ENCODE measurements around the gene SPATC1L.
"Not testable (repeated sequence)": the region's sequence is repeated elsewhere in the genome, so short reads cannot be mapped to it uniquely, and the experiment has no call there.

Gene SPATC1L
- total RNA-seq, result 1.4 to 4.8 (median 1.7) reads per million in 4 donors

DNA sequence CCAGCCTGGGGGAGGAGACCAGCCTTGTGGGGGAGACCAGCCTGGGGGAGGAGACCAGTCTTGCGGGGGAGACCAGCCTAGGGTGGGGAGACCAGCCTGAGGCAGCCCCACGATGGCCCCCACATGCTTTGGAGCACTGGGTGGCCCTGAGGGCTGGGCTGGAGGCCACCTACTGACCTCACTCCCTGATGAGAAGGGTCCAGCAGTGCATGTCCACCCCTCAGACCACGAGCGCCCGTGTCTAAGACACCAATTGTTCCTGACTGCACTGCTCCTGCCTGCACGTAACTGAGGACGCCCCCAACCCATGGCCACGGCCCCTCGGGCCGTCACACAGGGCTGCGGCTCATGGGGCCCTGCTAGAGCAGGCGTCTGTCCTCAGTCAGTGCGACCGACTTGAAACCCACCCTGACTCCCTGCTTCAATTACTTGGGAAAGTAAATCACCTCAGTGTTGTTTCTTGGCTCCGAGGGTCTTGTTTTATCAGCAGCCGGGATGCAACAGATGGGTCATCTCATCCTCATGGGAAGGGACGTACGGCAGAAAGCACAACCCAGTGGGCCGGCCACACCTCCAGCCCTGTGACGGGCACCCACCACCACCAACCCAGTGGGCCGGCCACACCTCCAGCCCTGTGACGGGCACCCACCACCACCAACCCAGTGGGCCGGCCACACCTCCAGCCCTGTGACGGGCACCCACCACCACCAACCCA lies at the start of gene SPATC1L:
Gene SPATC1L (minus strand): TSS at position 550 of the 715 bp plus-strand sequence. CDS start 1,643 bp downstream, outside the sequence.
- DNase-seq, result peak in 2 of 5 donors; percentile 40 to 41

DNA sequence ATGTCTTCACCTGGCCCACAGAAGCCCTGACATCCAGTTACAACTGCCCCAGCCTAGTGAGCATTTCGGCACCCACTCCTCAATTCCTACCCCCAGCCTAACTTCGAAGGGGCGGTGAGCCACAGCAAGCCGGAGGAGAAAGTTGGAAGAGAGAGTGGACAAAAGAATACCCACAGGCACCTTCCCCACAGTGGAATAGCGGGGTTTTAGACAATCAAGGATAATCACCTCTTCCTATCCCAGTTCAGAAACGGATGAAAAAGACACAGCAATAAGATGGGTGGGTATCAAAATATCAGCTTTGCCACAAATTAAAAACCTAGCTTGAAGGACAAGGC lies 45.6 kb upstream of the SPATC1L start:
- no peak for DNase-seq

DNA sequence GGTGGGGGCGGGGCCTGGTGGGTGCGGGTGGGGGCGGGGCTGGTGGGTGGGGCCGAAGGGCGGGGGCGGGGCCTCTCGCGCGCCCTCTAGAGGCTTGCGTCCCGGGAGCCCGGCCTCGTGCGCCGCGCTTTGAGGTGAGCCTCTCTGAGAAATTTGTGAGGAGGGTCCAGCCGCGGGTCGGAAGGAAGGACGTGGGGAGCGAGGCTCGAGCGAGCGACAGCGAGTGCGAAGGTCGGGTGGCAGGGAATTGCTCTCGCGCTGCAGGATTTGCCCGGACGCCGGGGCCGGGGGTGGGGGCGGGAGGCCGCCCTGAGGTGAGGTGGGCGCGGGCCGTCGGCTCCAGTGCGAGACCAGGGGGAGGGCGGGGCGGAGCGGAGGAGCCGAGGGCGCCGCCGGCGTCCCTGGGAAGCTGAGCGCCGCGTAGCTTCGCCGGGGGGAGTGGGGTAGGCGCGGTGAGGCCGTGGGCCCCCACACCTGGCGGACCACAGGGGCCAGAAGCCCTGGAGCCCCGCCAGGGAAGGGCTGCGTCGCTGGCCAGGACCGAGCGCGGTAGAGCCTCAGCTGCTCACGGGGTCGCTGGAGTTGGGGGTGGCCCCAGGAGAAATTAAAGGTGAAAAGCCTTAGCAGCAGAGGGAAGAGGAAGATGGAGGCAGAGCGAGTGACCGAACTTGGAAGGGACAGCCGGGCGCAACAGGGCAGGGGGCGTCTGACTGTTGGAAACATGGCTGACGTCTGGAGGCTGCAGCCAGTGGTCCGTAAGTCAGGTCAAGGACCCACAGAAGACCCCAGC lies 45.1 kb upstream of the SPATC1L start:
- peak in 2 of 5 donors; percentile 35 to 50 for DNase-seq

DNA sequence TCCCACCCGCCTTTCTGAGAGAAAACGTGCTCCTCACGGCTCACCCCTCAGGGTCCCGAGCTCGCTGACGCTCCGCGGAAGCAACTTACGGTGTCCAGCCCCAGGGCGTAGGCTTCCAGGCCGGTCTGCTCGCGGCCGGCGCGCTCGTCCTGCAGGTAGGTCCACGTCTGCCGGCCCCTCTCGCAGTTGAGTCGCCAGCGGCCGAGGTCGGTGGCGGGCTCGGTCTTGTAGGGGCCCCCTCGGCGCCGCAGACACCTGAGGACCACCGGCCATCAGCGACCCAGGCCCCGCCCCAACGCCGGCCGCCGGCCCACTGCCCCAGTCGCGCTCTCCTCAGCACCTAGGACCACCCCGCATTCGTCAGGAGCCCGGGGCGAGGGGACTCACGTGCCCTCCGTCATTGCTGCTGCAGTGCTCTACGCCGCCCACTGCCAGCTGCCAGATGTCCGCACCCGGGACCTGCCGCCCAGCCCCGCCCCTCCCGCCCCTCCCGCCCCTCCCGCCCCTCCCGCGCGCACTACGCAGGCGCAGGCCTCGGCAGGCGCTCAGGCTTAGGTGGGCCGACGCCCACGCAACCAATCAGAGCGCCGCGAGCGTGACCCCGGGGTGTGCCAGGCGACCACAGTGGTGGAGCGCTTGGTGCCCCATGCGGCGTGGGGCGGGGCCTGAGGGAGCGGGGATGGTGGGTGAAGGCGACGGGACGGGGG lies 44.2 kb upstream of the SPATC1L start, which contains the start of gene LSS:
Gene LSS (minus strand): TSS at position 430 of the 707 bp plus-strand sequence. CDS start 29 bp downstream, at position 401.
- DNase-seq, result peak; percentile 96 to 99 (median 98)

DNA sequence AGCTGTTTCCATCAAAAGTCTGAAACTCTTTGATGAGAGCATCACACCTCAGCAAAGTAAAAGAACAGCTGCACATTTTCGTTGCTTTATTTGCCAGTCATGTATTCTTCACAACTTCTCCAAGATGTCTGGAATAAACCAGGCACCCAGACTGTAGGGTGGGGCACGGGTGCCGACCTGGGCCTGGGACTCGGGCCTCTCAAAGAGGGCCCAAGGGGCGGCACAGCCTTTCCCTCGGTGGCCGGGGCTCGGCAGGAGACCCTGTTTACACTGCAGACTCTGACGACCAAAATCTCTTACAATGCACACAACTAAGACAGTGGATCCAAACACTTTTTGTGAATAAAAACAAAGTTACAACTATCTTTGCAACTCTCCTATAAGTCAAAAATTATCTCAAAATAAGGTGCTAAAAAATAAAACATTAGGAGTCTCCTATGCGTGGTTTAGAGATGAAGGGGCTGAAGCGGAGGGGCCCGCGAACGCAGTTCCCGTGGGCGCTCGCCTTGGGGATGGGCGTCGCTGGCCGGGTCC lies 43.6 kb upstream of the SPATC1L start:
- no peak for DNase-seq

DNA sequence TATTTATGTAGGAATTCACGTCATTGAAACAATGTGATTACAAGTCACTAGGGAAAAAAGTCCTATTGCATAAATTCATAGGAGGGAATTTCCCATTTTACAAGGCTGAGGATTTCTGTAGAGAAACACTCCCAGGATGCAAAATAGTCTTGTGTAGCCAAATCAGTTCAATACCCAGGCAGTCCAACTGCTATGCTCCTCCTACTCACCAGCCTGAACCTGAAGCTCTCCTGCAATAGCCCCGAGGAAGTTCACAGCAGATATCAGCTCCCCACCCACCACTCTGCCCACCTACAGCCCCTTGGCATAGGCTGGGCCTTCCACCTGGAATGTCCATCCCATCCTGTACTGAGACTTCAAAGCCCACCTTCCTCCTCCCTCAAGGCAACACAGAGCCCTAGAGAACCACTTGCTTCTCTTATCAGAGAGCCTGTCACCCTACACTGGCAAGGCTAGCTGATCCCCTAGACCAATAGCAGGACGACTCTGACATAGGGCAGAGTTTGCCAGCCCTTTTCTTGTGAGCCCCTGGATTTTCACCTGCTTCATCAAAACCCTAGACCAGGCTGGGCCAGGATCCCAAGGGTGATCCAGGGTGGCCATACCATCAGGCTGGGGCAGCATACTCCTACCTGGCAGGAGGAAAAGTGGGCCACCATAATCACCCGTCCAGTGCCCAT lies 42.8 kb upstream of the SPATC1L start:
- DNase-seq, result no peak

DNA sequence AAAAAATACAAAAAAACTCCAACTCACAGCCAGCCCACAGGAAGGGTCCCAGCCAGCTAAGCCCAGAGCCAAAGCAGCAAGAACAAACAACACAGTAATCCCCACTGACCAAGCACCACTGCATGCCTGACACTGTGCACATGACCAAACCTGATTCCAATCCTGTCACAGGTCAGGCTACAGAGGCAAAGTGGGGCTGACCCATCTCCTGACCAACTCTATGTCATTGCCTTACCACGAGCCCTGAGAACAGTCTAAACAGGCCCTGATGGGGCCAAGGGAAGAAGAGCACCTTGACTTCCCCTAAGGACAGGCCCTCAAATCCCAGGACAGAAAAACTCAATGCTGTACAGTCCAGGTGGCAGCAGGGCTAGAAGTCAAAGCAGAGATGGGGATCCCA lies 41.9 kb upstream of the SPATC1L start:
- DNase-seq, result no peak

DNA sequence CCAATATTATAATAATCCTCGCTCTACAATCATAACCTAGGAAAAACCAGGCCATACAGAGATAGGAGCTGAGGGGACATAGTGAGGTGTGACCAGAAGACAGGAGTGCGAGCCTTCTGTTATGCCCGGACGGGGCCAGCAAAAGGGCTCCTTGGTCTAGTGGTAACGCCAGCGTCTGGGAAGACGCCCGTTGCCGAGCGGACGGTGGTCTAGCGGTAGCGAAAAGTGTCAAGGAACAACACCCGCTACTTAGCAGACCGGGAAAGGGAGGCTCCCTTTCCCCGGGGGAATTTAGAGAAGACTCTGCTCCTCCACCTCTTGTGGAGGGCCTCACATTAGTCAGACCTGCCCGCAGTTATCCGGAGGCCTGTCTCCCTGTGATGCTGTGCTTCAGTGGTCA lies 39.4 kb upstream of the SPATC1L start:
- not testable (repeated sequence) for DNase-seq

DNA sequence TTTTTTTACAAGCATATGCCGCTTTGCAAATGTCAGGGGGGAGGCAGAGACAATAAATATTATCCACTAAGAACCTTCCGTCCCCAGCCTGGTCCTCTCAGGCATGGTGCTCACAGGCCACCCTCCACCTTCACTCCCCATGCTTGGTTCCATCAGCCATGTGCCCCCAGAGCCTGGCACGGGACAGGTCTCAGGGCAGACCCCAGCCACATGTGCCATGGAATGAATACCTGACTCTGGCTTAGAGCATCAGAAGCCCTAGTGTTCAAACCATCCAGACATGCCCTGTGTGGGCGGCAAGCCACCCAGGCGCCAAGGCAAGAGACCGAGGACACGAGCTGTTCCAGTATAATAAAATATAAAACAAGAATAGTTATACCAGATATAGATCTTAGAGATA lies 39.0 kb upstream of the SPATC1L start:
- no peak for DNase-seq

DNA sequence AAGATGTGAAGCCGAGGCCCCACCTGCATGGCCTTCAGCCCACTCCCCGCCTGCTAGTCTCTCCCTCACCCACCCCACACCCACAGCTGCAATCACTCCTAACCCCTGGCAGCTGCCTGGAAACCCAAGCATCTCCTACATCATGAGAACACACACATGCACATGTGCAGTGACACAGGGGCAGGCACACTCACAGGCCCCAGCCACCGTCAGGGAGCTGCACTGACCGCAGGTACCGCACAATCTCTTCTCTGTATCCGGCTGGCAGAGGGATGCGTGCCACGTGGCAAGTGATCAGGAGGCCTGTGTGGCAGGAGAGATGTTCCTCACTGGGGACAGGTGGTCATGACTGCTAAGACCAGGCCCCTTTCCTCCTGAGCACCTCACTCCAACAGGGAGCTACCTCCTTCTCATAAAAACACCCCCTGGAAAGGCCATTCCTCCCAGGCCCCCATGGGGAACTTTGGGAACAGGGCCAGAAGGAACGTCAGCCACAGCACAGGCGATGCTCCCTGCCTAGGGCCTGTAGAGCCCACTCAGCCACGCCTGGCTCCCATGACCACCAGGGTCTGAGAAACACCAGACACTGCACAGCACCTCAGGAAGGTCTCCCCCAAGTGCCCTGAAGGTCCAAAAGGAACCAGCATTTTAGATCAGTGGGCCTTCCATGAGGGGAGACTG lies 38.3 kb upstream of the SPATC1L start:
- DNase-seq, result no peak

DNA sequence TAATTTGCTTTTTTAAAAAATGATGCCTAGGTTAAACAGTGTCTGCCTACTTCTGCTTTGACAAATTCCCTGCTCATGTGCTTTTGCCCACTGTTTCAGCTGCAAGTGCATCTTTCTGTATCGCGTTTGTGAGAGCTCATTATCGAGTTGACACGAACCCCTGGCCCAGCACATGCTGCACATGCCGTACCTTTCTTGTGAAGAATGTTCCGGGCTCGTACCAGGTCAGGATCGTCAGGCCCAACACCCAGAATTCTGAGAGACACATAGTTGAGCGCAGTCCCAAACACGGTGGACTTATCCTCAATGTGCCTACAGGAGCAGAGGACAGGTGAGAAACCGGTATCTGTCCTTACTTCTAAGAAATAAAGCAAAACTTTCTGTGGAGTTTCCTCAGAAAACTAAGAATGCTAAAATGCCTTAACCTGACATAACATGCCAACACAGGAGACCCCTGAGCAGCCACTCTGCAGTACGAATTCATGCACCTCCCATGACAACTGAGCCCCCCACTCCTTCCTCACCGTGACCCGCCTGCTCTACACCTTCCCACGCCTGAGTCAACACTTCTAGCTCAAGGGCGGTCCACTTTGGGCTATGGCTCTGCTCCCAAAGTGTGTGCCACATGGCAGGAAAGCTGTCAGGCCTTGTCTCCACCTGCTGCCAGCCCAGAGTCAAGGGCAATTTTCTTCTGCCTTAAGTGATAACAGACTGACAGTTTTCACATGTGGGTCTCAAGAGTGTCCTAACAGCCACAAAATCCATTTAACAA lies 37.6 kb upstream of the SPATC1L start:
- DNase-seq, result no peak

DNA sequence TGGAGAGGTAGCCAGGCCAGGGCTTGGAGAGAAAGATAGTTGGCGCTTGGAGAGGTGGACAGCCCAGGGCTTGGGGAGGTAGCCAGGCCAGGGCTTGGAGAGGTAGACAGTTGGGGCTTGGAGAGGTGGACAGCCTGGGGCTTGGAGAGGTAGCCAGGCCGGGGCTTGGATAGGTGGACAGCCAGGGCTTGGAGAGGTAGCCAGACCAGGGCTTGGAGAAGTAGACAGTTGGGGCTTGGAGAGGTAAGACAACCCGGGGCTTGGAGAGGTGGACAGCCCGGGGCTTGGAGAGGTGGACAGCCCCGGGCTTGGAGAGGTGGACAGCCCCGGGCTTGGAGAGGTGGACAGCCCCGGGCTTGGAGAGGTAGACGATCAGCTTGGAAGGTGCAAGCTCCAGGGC lies 36.6 kb upstream of the SPATC1L start:
- DNase-seq, result no peak

DNA sequence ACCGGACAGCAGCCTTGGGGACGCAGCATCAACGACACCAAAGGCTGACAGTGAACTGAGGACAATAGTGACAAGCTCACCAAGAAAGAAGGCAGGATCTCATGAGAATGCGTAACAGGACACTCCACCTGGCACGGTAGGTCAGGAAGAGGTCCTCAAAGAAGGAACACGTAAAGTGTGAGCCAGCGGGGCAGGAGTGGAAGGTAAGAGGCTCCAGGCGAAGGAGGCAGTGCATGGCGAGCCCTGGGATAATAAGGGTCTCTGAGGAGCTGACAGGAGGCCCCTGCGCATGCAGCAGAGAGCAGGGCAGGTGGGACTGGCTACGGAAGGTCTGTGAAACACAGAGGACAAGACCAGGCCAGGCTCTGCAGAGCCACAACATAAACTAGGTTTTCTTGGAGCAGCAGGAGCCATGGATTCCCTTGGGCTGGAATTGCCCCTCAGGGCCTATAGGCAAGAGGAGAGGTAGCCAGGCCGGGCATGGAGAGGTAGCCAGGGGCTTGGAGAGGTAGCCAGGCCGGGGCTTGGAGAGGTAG lies 36.1 kb upstream of the SPATC1L start:
- DNase-seq, result no peak

DNA sequence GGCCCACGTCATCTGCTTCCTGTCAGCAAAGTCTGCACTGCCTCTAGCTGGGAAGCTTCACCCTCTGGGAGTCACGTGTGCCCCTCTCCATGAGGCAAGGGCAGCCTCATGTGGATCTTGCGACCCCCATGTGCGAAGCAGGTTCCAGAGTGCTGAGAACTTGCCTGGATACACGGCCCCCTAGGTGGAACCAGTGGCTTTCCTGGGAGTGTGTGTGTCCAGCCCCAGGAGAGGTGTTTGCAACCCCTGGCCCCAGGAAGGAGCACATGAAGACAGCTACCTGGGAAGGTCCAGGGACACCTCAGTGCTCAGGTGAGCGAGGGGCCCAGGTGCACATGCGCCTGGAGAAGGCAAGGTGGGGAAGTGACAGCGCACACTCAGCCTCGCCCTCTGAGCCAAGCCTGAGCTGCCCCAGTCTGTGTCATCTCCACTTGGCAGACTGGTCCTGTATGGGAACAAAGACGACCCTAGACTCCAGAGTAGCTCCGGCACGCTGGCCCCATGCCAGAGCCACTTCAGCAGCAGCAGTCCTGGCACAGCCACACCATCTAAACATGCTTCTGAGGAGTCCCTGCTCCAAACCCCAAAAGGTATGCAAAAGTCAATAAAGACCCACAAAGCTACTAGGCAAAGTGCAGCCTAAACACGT lies 35.5 kb upstream of the SPATC1L start:
- no peak for DNase-seq

DNA sequence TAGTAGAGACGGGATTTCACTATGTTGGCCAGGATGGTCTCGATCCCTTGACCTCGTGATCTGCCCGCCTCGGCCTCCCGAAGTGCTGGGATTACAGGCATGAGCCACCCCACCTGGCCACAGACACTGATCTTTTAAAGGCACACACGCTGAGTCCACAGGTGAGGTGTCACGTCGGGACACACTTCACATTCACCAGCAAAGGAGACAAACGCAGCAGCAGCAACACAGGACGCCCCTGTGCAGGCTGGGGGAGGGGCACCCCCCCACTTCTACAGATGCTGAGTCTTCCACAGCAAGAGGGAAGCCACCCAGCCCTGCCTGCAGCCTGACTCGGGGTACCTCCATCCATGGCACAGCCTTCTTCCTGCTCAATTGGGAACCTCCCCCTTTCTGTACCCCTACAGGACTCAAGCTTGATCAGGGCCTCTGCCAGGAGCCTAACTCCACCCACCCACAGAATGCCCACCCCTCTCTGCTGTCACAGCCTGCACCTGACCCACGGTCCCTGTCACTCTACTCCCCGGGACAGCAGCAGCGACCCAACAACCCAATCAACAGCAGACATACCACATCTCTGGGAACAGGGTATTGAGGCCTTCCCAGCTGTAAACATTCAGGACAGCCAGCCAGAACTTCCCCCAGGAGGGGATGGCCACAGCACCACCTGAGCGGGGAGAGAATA lies 34.8 kb upstream of the SPATC1L start:
- DNase-seq, result no peak

DNA sequence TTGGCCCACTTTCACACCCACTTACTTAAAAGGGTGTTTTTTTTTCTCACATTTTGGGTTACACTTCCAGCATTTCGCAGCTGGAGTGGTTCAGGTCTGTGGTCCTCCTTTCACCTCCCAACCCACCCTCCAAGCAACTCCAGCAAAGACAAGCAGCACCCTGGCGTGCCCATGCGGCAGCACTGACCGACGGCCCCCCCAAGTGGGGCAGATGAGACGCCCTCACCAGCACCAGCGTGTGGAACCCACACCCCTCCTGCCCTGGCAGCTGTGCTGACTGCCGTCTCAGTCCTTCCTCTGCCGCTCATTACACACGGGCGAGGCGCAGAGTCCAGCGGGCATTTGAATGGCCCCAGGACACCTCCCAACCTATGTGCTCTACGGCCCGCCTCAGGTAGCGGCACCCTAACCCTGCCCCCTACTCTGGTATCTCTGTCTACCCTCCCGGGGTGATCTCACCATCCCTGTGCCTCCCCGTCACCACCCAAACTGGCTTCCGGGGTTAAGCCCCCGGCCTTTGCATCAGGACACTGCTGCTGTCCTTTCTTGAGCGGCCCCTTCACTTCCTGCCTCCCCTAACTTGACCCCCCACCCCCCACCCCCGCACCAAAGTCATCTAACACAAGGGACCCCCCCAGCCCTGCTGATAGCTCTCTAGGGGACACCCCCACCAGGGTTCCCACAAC lies 33.4 kb upstream of the SPATC1L start:
- DNase-seq, result no peak

DNA sequence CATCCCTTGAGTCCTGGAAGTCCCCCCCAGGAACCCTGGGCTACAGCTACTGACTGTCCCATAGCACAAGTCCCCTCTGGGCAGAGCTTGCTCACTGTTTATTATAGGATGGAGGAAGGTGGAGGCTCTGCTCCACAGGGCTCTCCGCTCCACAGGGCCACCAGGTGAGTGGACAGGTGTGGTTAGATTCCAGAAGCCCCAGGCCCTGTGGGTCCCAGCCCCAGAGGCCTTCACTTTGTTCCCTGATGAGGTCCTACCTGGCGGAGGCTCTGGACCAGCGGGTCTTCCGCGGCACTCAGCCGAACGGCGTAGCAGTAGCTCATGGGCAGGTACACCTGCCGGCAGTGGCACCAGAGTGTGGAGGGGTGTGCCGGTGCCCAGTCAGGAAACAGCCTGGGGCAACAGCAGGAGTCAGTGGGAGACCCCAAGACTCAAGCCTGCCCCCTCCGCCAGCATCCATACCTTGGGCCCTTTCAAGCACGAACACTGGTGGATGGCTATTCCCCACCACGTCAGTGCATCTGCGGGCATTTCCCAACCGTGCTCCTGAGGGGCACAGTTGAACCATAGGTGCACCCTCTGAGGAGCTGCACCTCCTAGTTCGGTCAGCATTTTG lies 32.0 kb upstream of the SPATC1L start:
- DNase-seq, result no peak

DNA sequence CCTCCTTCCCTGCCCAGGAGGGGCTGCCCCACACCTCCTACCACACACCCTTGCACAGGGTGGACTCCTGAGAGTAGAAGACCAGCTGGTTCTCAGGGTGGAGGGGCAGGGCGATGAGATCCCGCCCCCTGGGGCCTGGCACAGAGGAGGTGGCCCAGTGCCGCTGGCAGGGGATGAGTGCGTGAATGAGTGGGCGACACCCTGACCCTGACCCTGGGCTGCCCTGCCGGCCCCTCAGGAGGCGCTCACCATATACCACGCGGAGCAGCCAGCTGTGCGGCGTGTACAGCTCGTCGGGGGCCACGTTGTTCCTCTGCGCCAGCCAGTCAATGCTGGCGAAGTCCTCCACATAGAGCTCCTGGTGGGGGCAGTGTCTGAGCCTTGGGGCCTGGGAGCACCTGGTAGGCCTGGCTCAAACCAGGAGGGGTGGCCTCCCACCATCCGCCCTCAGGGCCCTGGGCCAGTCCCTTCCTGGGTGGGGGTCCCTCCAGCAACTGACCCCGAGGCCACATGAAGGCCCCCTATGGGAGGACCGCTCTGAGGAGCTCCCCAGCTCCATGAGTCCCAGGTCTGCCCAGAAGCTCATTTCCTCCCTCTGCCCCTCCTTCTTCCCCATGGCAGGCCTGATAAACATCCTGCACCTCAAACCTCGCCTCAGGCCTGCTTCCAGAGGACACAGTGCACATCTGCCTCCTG lies 31.3 kb upstream of the SPATC1L start:
- no peak for DNase-seq

All from T-helper 1 cell (primary cell).